KBM-7 (cell line): ENCODE results near the gene RNF26.

Experiments
- DNase-seq: peaks from one replicate; pipeline ENCODE4 v3.0.0-alpha.2; 2015
- in situ Hi-C: fragments of 300-500 bp; cut with MboI; formaldehyde crosslinking; loops from 2 replicates; pipeline ENCODE4 v1.14.3; 2020; ENCODE audit warnings: low sequenced_read_pairs, low pct_unique_long_range_greater_than_20kb, mixed read lengths

RNF26 gene

DNA sequence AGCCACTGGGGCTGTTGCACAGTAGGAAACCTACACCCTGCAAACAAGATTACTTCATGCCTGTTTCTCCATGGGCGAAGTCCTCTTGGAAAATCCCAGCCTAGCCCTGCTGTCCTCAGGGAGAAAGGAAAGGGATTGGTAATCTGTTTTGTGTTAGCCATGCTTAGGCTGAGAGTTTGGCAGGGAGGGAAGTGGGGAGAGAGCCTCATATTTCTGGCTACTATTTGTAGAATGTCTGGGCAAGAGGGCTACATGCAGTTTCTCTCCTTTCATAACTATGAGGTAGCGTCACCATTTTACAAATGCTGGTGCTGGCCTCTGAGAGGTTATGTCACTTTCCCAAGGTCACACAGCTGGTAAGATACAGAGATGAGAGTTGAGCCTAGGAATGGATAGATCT lies 12.9 kb downstream of the RNF26 start:
- in situ Hi-C loops, result no loop called here
- DNase-seq, result no peak

DNA sequence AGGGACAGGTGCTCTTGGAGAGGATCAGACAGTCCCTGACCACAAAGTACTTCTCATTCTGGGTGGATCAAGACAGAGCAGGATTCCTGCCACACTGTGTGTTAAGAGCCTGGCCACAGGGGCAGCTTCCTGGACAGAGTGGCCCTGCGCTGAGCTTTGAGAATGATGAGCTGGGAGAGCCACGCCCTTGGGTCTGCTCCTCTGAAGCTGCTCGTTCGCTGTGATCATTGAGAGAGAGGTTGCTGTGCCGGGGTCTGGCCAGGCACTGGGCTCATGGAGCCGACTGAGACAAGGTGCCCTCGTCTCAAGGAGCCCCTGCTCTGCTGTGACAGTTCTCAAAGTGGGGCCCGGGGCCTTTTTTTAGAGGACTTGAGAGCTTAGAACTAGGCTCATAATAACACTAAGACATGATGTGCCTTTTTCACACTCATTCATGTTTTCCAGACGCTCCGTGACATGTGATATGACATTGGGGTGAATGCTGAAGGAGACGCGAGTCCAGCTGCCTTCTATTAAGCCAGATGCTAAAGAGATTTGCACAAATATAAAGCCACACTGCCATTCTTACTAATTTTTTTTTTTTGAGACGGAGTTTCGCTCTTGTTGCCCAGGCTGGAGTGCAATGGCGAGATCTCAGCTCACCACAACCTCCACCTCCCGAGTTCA lies 13.7 kb downstream of the RNF26 start:
- in situ Hi-C loops, result no loop called here
- DNase-seq, result no peak

DNA sequence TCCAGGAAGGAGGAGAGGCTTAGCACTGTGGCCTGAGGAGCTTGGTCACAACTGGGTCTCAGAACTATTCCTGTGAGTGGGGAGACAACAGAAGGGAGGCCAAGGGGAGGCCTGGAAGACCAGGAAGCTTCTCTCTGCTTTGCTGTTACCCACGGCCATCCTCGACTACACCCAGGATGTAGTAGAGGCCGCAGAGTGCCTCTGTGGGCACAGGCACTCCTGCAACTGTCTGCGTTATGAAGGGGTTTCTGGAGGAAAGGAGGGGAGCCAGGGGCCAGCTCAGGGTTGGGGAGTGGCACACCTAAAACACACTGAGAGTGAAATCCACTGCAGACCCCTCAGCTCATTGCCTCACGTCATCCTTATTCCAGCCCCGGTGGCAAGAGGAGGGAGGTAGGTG lies 16.0 kb downstream of the RNF26 start:
- in situ Hi-C loops, result loop anchor here (10.0 kb wide), 1 partner anchor 124 kb away; no protein-coding TSS in a partner anchor
- DNase-seq, result no peak

DNA sequence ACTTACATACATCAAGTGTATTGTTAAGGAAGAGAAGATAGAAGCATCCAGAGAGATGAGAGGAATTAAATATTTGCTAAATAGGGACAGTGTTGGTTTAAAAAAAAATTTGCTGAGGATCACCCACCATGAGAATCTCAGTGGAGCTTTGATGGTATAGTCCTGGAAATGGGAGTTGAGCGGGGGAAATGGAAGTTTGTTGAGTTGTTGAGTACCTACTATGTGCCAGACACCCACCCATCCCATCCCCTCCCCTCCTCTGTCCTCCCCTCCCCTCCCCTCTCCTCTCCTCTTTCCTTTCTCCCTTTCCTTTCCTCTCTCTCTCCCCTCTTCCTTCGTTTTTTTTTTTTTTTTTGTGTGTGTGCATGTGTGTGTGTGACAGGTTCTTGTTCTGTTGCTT lies 16.9 kb downstream of the RNF26 start:
- in situ Hi-C loops, result loop anchor here (10.0 kb wide), 1 partner anchor 124 kb away; no protein-coding TSS in a partner anchor
- DNase-seq, result no peak

DNA sequence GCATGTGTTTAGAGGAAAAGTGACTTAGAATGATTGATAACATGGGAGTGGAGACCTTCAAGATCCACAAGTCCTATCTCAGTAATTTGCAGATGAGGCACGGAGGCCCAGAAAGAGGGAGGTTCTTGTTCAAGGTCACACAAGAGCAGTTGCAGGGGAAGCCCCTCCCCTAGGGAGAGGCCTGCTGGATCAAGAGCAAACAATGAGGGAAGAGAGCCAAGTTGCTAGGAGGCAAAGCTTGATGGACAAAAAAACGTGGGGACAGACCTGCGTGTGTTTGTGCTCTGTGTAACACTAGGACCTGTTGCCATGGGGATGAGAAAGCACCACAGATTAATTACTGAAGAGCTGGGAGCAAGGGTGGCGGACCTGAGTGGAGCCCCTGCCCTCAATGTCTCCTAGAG lies 18.5 kb downstream of the RNF26 start:
- in situ Hi-C loops, result loop anchor here (10.0 kb wide), 1 partner anchor 122 kb away; no protein-coding TSS in a partner anchor
- DNase-seq, result no peak

DNA sequence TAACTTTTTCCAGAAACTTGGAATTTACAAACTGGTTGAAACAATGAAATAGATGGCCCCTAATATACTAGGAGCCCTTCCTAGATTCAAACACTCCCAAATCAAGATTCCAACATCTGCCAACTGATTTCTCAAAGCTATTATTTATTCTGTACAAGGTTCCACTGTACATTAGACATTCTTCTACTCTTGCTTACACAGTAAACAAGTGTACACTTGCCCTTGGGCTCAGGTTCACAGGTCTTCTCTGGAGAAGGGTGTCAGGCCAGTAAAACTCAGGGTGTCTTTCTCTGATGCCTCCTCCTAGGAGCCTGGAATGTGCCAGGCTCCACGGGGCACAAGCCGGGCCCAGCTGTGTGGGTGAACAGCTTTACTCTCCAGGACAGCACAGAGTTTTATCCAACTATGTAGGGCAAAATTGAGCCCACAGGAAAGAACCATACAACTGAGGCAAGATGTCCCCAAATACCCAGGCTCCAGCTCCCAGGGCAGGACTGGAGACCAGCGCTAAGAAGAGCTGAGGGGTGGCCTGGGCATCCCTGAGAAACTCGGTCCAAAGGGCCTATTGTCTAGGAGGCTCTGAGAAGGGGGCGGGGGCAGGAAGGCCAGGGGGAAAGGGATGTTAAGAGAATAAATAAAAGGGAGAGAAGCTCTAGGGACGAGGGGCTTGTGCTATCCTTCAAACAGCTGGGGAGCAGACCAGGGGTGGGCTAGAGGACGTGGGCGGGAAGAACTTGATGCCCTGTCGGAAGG lies 20.9 kb downstream of the RNF26 start:
- DNase-seq, result no peak
- in situ Hi-C loops, result loop anchor here (10.0 kb wide), 1 partner anchor 120 kb away; no protein-coding TSS in a partner anchor

DNA sequence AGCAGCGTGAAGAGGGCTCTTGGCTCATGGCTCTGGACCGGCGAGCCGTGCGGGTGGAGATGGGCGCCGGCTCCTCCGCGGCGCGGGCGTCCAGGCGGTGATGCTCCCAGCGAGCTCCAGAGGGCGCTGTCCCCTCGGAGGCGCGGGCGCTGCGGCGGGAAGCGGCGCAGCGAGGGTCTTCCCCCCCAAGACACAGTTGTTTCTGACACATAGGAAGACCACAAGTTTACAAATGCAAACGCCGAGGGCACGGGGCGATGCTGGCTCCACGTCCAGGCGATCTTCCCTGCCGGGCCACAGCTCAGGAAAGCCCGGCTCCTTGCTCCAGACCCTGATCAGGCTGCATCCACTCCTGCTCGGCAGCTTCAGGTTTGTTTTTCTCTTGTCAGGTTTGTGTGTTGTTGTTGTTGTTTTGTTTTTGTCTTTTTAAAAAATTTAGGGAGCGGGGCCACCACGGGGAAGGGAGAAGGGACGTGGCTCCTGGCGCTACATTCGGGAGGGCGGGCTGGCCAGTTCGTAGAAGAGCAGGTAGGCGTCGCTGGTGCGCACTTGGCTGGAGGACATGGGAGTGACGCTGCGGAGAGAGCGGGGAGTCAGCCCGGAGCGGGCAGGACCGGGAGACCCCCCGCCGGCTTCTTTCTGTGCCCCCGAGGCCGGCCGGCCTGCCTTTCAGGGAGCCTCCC lies 22.2 kb downstream of the RNF26 start:
- in situ Hi-C loops, result loop anchor here (10.0 kb wide), 1 partner anchor 118 kb away; no protein-coding TSS in a partner anchor
- DNase-seq, result peak; percentile 78

DNA sequence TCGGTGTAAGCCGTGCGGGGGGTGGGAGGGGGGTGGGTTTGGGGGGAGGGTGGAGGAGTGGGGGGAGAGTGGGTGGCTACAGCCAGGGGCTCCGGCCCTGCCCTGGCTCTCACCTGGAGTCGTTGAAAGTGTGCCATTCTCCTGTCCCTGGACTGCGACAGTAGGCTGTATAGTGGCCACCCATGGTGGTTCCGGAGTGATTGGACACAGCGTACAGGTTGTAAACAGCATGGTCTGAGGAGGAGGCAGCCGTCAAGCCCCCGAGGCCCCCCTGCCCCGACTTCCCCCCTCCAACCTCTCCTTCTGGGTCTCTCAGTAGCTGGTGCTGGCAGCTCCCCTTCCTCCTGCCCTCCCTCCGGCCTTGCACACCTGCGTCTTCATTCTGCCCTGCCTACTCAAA lies 22.7 kb downstream of the RNF26 start:
- DNase-seq, result no peak
- in situ Hi-C loops, result loop anchor here (10.0 kb wide), 1 partner anchor 118 kb away; no protein-coding TSS in a partner anchor

DNA sequence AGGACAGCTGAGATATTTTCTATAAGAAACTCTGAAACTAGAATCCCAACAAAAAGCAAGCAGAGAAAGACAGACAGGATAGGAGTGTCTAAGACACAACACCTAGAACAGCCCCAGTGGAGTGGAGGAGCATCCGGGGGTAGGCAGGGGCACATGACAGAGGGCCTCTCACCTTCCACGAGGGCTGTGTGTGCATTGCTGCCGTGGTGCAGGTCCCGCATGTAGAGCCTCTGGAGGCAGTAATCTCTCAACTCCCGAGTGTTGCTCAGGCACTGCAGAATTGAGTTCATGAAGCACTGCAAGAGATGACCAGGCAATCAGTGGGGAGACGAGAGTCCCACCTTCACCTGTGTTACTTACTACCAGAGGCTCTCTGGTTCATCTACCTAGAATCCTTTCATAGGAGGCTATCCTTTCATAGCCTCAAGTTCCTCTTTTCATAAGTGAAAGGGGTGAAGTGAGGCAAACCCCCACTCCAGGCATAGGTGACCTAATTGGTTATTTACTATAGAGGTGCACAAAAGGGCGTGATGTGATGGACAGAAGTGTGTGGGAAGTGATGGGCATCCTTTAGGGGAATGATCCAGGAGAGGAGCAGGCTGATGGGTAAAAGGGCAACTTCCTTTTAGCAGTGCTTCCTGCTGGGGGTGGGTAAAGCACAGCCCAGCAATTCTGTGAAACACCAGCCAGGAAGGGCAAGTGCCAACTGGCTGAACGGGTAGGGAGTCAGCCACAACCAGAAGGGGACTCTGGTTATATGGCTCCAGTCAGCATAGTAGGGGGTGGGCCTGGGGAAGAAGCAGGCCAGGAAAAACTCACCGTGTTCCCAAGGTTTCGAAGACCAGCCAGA lies 25.3 kb downstream of the RNF26 start:
- DNase-seq, result peak; percentile 40
- in situ Hi-C loops, result loop anchor here (10.0 kb wide), 1 partner anchor 115 kb away; no protein-coding TSS in a partner anchor

DNA sequence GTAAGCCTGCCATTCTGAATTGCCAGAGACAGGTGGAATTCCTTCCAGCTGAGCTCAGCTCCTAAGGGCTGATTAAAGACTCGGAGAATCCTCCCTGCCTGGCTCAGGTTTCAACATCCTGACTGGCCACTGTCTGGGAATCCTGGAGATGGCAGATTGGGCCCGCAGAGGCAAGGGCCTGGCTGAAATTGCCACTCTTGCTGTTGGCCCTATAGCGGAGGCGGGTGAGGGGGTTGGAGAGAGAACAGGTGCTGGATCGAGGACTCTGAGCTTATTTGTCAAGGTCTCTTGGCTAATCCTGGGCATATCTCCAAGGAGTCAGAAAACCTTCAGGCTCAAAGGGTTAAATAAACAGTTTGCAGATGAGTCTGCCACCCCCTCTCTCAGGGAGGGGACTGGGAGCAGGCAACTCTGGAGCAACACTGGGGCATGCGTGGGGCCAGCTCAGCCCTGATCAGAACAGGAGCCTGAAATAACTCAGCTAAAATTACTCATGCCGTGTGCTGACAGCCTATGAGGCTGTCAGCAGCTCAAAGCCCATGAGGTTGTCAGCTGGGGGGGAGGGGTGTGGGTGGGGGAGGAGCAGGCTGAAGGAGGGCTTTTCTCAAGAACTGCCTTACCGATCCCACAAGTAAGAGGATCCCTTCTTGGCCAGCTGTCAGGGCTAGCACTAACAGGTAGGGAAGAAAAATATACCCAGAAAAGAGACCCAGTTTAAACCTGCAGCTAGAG lies 26.9 kb downstream of the RNF26 start:
- peak; percentile 43 for DNase-seq
- in situ Hi-C loops, result no loop called here

DNA sequence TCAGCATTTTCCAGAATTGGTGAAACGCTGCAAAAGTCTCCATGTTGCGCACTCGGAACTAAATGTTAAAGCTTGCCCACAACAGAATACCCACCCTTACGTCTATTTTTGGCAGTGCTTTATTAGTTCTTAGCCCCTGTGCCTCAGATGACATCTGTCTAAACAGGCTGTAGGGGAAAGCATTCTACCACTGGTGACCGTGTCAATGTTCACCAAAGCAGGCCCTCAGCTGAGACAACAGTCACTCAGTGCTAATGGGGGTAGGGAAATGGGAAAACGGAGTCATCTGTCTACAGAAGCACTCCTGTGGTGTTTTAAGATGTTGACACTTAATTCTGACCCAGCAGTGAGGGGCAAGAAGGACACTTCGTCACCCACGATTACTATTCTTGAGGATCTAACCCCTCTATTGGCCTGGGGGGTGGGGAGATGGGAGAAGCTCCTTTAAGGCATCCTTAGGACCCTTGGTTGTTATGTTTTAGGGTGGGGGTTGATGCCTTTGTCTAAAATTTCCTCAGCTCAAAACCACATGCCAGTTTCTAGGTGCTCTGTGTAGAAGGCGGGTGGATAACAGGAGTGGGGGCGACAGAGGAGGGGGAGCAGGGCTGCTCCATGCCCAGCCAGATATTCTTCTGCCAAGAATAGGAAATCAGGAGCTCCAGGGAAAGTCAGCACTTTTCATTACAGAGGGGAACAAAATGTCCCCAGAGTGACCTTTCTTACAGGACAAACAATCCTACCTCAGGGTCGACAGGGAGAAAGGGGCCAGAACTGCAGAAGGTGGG lies 27.8 kb downstream of the RNF26 start:
- DNase-seq, result no peak
- in situ Hi-C loops, result no loop called here

DNA sequence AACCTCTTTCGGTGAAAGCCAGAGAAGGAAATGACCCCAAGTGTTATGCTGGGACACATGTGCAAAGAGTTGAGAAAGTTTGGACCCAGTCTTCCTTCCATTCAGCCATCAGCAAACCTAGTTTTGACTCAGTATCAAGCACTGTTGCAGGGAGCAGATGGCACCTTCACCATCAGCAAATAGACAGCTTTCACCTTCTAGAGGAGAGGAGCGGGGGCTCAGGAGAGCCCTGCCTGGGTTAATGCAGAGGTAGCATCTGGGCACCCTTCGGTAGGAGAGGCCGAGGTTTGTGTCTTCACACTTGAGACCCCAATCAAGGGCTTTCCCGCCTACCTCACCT lies 28.4 kb downstream of the RNF26 start:
- in situ Hi-C loops, result no loop called here

DNA sequence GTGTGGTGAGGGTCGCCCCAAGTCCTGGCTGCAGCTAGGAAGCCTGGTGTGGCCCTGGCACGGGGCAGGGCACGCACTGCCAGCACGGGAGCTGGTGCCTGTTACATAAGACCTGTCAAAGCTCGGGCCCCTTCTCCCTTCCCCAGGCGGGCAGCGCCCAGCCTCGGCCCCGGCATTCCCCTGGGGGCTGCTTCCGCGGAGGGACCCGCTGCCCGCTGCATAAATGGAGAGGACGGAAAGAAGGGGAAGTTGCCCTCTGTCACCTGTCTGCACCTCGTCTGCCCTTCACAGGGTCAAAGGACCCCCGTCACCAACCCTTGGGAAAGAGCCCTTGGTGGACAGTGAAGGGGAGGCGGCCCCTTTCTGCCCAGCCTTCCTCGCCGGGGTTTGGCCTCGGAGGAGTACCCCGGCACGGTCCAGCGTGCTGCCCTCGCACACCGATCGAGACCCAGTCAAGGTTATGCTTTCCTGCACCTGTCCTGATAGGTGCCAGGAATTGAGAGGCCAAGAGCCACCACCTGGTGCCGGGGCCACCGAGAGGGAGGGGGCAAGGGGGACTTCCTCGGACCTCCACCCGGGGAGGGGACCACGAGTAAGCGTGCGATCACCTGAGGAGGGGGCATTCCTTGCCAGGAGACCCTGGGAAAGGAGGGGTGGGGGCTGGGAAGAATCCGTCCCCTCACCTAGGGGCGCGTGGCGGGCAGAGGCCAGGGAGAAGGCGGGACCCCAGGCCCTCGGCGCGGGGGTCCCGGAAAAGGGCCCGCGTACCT lies 28.9 kb downstream of the RNF26 start:
- no peak for DNase-seq
- in situ Hi-C loops, result no loop called here

More for the DNA sequence above, 28.4 kb downstream of the RNF26 start:
- DNase-seq, result no peak

DNA sequence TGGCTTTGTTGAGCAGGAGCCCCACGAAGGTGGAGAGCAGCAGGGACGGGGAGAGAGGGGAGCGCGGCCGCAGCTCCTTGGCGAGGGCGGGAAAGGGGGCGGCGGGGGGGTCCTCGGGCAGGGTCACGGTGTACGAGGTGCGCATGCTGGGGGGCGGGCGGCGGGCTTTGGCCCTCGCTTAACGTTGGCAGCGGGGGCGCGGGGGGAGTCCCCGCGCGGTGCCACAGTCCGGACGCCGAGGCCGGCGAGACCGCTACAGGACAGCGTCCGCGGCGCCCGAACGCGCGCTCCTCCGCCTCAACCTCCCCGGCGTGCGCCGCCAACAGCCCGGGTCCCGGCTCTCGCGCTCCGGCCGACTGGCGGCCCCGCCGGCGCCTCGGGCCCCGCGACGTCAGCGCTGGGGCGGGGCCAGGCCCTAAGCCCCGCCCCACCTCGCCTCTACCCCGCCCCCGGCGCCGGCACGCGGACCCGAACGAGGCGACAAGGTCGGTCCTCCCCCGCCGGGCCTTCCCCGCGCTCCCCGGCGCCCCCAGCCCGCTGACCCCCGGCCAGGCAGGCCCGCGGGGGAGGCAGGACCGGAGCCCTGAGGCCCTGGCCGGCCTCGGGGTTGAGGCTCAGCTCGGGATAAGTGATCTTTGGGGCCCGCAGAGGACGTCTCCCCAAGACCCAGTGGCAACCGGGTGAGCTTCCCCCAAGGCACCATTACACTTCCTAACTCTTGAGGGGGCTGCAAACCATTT lies 29.7 kb downstream of the RNF26 start:
- DNase-seq, result no peak
- in situ Hi-C loops, result no loop called here

DNA sequence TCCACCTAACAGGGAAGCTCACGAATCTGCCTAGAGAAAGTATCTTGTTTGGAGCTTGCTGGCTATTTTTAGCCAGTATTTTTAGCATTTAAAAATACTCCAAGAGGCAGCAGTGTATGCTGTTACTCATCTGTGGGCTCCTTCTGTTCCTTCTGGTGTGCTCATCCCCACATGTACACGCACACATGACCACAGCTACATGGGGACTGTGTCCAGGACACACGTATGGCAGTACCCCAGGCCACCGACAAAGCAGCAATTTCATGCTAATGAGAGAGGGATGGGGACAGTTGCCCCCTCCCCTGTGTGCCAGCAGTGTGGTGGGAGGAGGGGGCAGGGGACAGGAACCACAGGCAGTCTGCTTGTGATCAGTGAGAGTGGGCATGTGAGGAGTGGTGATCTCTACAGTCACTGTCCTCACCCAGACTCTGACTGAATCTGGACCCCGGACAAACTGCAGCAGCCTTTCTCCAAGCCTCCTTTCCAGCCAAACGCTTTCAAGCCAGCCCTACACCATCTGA lies 30.8 kb downstream of the RNF26 start:
- DNase-seq, result no peak
- in situ Hi-C loops, result no loop called here
